SK-N-SH treated with all-trans-retinoic acid at 6 μM for 48 hours (cell line): ENCODE measurements around the gene PTCH1.

Experiments used
- BACH2 ChIP-seq: fragments of 250-450 bp; sonication (Bioruptor Pico); IDR thresholded peaks from 2 replicates; pipeline ENCODE4 v1.9.0; 2021; ENCODE audit warnings: mild to moderate bottlenecking, borderline replicate concordance
- PATZ1 ChIP-seq: fragments of 250-450 bp; sonication (Bioruptor Pico); IDR thresholded peaks from 2 replicates; pipeline ENCODE4 v1.8.0; 2020; ENCODE audit warnings: mild to moderate bottlenecking, moderate library complexity, borderline replicate concordance
- PPARA ChIP-seq: fragments of 250-450 bp; sonication (Bioruptor Pico); IDR thresholded peaks from 2 replicates; pipeline ENCODE4 v1.5.0; 2020; ENCODE audit warnings: mild to moderate bottlenecking, borderline replicate concordance
- SNAI2 ChIP-seq: fragments of 250-450 bp; sonication (Bioruptor Pico); IDR thresholded peaks from 2 replicates; pipeline ENCODE4 v1.5.0; 2020; ENCODE audit warnings: mild to moderate bottlenecking, moderate library complexity
- ZFP3 ChIP-seq: fragments of 250-450 bp; sonication (Bioruptor Pico); IDR thresholded peaks from 2 replicates; pipeline ENCODE4 v1.5.0; 2020; ENCODE audit warnings: mild to moderate bottlenecking, moderate library complexity

- TF ChIP-seq PPARA (CRISPR knock-in tag) (no peak), PATZ1 (no peak), ZFP3 (CRISPR knock-in tag) (no peak), SNAI2 (CRISPR knock-in tag) (no peak), BACH2 (no peak)
These were observed at the start of gene PTCH1 for GRCh38 chr9:95516734-95517558.
